GM23338 (cell line): ENCODE measurements around the gene NWD2. TPM values are rescaled to one million over a fixed set of nuclear protein-coding genes. Genes with fewer than 3 reads are reported as not detected.

Source experiments
- ATAC-seq: fragments of 200-7000 bp; cut with Tn5 transposase; 3 replicates; pipeline ENCODE4 v1.9.1; 2020
- DNase-seq: peaks from one replicate; pipeline ENCODE4 v3.0.0-alpha.2; 2015; ENCODE audit warnings: low spot score
- H2AFZ ChIP-seq: fragments of 200-600 bp; sonication (generic); 2 replicates; pipeline ENCODE4 v1.8.0; 2016; ENCODE audit warnings: antibody characterized with exemption, mild to moderate bottlenecking, moderate library complexity
- H3F3A ChIP-seq: fragments of 200-600 bp; sonication (generic); replicated peaks from 2 replicates; pipeline ENCODE4 v1.8.0; 2017; ENCODE audit warnings: antibody characterized with exemption, mixed run types, low read depth
- H3K27ac ChIP-seq: fragments of 200-600 bp; sonication (generic); 2 replicates; pipeline ENCODE4 v1.6.1; 2016; ENCODE audit warnings: low read depth
- H3K27me3 ChIP-seq: fragments of 200-600 bp; sonication (generic); 2 replicates; pipeline ENCODE4 v1.8.0; 2016; ENCODE audit warnings: mild to moderate bottlenecking, mixed run types, moderate library complexity; ENCODE audit not compliant: insufficient read depth
- H3K36me3 ChIP-seq: fragments of 200-600 bp; sonication (generic); 2 replicates; pipeline ENCODE4 v1.8.0; 2016; ENCODE audit warnings: mild to moderate bottlenecking; ENCODE audit not compliant: insufficient read depth
- H3K4me1 ChIP-seq: fragments of 200-600 bp; sonication (generic); 2 replicates; pipeline ENCODE4 v1.8.0; 2016; ENCODE audit warnings: mild to moderate bottlenecking, moderate library complexity; ENCODE audit not compliant: insufficient read depth
- H3K4me2 ChIP-seq: fragments of 200-600 bp; sonication (generic); 2 replicates; pipeline ENCODE4 v1.7.1; 2017; ENCODE audit warnings: mixed run types
- H3K4me3 ChIP-seq: fragments of 200-600 bp; sonication (generic); 2 replicates; pipeline ENCODE4 v1.6.1; 2016; ENCODE audit warnings: mixed run types
- H3K79me2 ChIP-seq: fragments of 200-600 bp; sonication (generic); replicated peaks from 2 replicates; pipeline ENCODE4 v1.8.0; 2017; ENCODE audit warnings: mild to moderate bottlenecking; ENCODE audit not compliant: insufficient read depth
- H3K9me2 ChIP-seq: fragments of 200-600 bp; sonication (generic); 2 replicates; pipeline ENCODE4 v1.8.0; 2017; ENCODE audit not compliant: insufficient read depth
- H4K20me1 ChIP-seq: fragments of 200-600 bp; sonication (generic); replicated peaks from 2 replicates; pipeline ENCODE4 v1.8.0; 2017; ENCODE audit warnings: mild to moderate bottlenecking; ENCODE audit not compliant: insufficient read depth
- H3K27ac Mint-ChIP-seq: 2 replicates; pipeline ENCODE4 v1.8.0; 2020; ENCODE audit warnings: inconsistent platforms, mild to moderate bottlenecking, moderate library complexity, mixed read lengths
- H3K27me3 Mint-ChIP-seq: 3 replicates; pipeline ENCODE4 v1.8.0; 2022; ENCODE audit warnings: low read depth, mild to moderate bottlenecking, moderate library complexity, mixed read lengths, inconsistent platforms; ENCODE audit not compliant: insufficient read depth, poor library complexity
- H3K36me3 Mint-ChIP-seq: 3 replicates; pipeline ENCODE4 v1.8.0; 2021; ENCODE audit warnings: low read depth, mild to moderate bottlenecking, inconsistent platforms, moderate library complexity, mixed read lengths
- H3K4me1 Mint-ChIP-seq: 3 replicates; pipeline ENCODE4 v1.8.0; 2020; ENCODE audit warnings: mild to moderate bottlenecking, inconsistent platforms, mixed read lengths
- H3K4me3 Mint-ChIP-seq: 3 replicates; pipeline ENCODE4 v1.8.0; 2021; ENCODE audit warnings: moderate library complexity, mild to moderate bottlenecking, inconsistent platforms, mixed read lengths
- H3K9me3 Mint-ChIP-seq: 3 replicates; pipeline ENCODE4 v1.8.0; 2020; ENCODE audit warnings: moderate library complexity, mild to moderate bottlenecking, inconsistent platforms, mixed read lengths
- CREB1 ChIP-seq: fragments of 250-450 bp; sonication (Bioruptor Pico); IDR thresholded peaks from 2 replicates; pipeline ENCODE4 v1.5.0; 2020; ENCODE audit warnings: low read depth, mild to moderate bottlenecking, moderate library complexity
- CTCF ChIP-seq, 2 experiments: fragments of 200-600 bp in 1 of 2; sonication (generic) in 1 of 2; conservative IDR thresholded peaks; 2 replicates each; pipeline versions ENCODE4 v1.5.1 to v1.6.1; 2016 to 2017; ENCODE audit warnings: antibody characterized with exemption in 2 of 2, low read depth in 2 of 2, mild to moderate bottlenecking in 2 of 2, moderate library complexity in 1 of 2
- ETS1 ChIP-seq: IDR thresholded peaks from 2 replicates; pipeline ENCODE4 v1.6.1; 2016; ENCODE audit warnings: antibody characterized with exemption
- EZH2 ChIP-seq: fragments of 200-600 bp; sonication (generic); IDR thresholded peaks from one replicate; pipeline ENCODE4 v1.8.0; 2017; ENCODE audit warnings: antibody characterized with exemption, mild to moderate bottlenecking, low read depth; ENCODE audit not compliant: unreplicated experiment
- EZH2phosphoT487 ChIP-seq: fragments of 200-600 bp; sonication (generic); IDR thresholded peaks from one replicate; pipeline ENCODE4 v1.8.1; 2018; ENCODE audit warnings: antibody characterized with exemption; ENCODE audit not compliant: unreplicated experiment
- JUNB ChIP-seq: IDR thresholded peaks from one replicate; pipeline ENCODE4 v1.6.1; 2016; ENCODE audit warnings: antibody characterized with exemption; ENCODE audit not compliant: unreplicated experiment
- NANOG ChIP-seq: IDR thresholded peaks from 2 replicates; pipeline ENCODE4 v1.6.1; 2016; ENCODE audit warnings: antibody characterized with exemption, borderline replicate concordance
- POLR2AphosphoS5 ChIP-seq: IDR thresholded peaks from 2 replicates; pipeline ENCODE4 v1.6.1; 2016; ENCODE audit warnings: antibody characterized with exemption, low read depth
- REST ChIP-seq: IDR thresholded peaks from one replicate; pipeline ENCODE4 v1.6.1; 2018; ENCODE audit warnings: antibody characterized with exemption; ENCODE audit not compliant: unreplicated experiment
- STAT1 ChIP-seq: IDR thresholded peaks from one replicate; pipeline ENCODE4 v1.6.1; 2016; ENCODE audit warnings: antibody characterized with exemption; ENCODE audit not compliant: unreplicated experiment
- ZNF114 ChIP-seq: fragments of 250-450 bp; sonication (Bioruptor Pico); IDR thresholded peaks from 2 replicates; pipeline ENCODE4 v1.5.0; 2020; ENCODE audit warnings: mild to moderate bottlenecking, moderate library complexity
- ZNF331 ChIP-seq: fragments of 250-450 bp; sonication (Bioruptor Pico); IDR thresholded peaks from 2 replicates; pipeline ENCODE4 v1.5.0; 2020; ENCODE audit warnings: low read depth, mild to moderate bottlenecking, moderate library complexity
- ZNF462 ChIP-seq: fragments of 250-450 bp; sonication (Bioruptor Pico); IDR thresholded peaks from 2 replicates; pipeline ENCODE4 v1.5.0; 2020; ENCODE audit warnings: mild to moderate bottlenecking, moderate library complexity
- polyA plus RNA-seq: library from polyadenylated mRNA; unstranded; fragments of >200 nt; fragmentation: Nextera tagmentation; extraction: Ambion mirVana; gene quantifications from 2 replicates; pipeline ENCODE4 v1.2.1, GENCODE V29; 2016
- total RNA-seq: library from RNA; depleted of rRNA; stranded (reverse); fragments of >200 nt; shearing (Covaris generic); gene quantifications from 2 replicates; pipeline ENCODE4 v1.2.3, GENCODE V29; 2014

NWD2 gene
- total and polyA plus RNA-seq, 2 experiments from 2014 or later = 0.07 TPM; not detected in 1

GRCh38 chr4:37431417-37431743 lies 186.8 kb downstream of the NWD2 start:
- H4K20me1 ChIP-seq = no peaks in the 10 kb centered on the region

More at GRCh38 chr4:37431417-37431743, 186.8 kb downstream of the NWD2 start:
- Mint-ChIP-seq H3K4me1 (peaks cover 3% of the 10 kb centered on the region; the same call in 2 of the 3 replicates), H3K9me3 (no peaks in the 10 kb centered on the region), H3K27ac (no peak overlapping the region), H3K27me3 (no peaks in the 10 kb centered on the region), H3K36me3 (no peaks in the 10 kb centered on the region), H3K4me3 (no peak overlapping the region)
- Histone ChIP-seq H3F3A (no peaks in the 10 kb centered on the region), H2AFZ (no peak overlapping the region), H3K27me3 (no peaks in the 10 kb centered on the region), H3K79me2 (no peaks in the 10 kb centered on the region), H3K4me3 (no peak overlapping the region), H3K36me3 (no peaks in the 10 kb centered on the region), H3K4me1 (no peaks in the 10 kb centered on the region), H3K27ac (no peak overlapping the region), H3K9me2 (no peaks in the 10 kb centered on the region), H3K4me2 (no peak overlapping the region)
- ATAC-seq (no peak), DNase-seq (no peak)
- TF ChIP-seq EZH2phosphoT487 = no peak
- TF ChIP-seq REST = no peak
- no peak for TF ChIP-seq CTCF (conservative IDR thresholded peaks at IDR 0.05; ENCODE audit: low read depth in 2 of 2)
- no peak for TF ChIP-seq ZNF331
- TF ChIP-seq JUNB = no peak
- TF ChIP-seq STAT1 = no peak
- no peak for TF ChIP-seq ZNF114 (CRISPR knock-in tag)
- no peak for TF ChIP-seq NANOG
- TF ChIP-seq POLR2AphosphoS5 = no peak
- no peak for TF ChIP-seq ETS1
- no peak for TF ChIP-seq ZNF462
- no peak for TF ChIP-seq CREB1 (CRISPR knock-in tag)
- no peak for TF ChIP-seq EZH2
